GM12892 (cell line): ENCODE measurements around the gene PRSS12.

ENCODE experiments used
- POLR2A ChIP-seq: IDR thresholded peaks from 2 replicates; pipeline ENCODE4 v1.6.1; 2011; ENCODE audit warnings: low read depth, low read length, control low read depth
- POLR2AphosphoS5 ChIP-seq: IDR thresholded peaks from 2 replicates; pipeline ENCODE4 v1.6.1; 2011; ENCODE audit warnings: low read depth, low read length, control low read depth

DNA sequence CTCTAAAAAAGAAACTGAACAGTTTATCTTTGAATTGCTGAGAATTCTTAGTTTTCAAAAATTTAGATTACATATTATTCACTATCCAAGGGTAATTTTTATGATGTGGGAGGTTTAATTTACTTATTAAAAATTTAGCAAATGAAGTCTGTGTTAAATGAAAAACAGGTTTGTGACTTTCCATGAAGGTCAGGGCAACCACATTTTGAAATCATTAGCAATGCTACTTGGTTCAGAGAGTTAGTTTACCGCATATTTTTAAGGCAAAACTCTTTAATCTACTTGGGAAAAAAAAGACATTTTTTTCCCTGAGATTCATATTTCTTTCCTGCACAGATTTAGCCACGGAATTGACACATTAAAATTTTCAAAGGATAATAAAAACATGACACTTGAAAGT, 37.3 kb upstream of the PRSS12 start:
- TF ChIP-seq POLR2AphosphoS5, result no peak
- no peak for TF ChIP-seq POLR2A
